H9 (cell line): ENCODE data around the gene ILK. TPM values are rescaled to one million over a fixed set of nuclear protein-coding genes. Genes with fewer than 3 reads are reported as not detected.

Experiments used
- DNase-seq: peaks from one replicate; pipeline ENCODE4 v3.0.0-alpha.2; 2017
- H2AFZ ChIP-seq: one replicate; pipeline ENCODE4 v1.6.1; 2013; ENCODE audit warnings: mild to moderate bottlenecking, low read length, control low read depth, moderate library complexity
- H2AK5ac ChIP-seq: 2 replicates; pipeline ENCODE4 v1.6.1; 2013; ENCODE audit warnings: low read length, control low read depth, mixed read lengths; ENCODE audit not compliant: insufficient read length
- H2BK120ac ChIP-seq: one replicate; pipeline ENCODE4 v1.6.1; 2013; ENCODE audit warnings: low read depth, mild to moderate bottlenecking, low read length, control low read depth, inconsistent platforms; ENCODE audit not compliant: poor library complexity, severe bottlenecking
- H2BK12ac ChIP-seq: 2 replicates; pipeline ENCODE4 v1.6.1; 2013; ENCODE audit warnings: low read length, control low read depth, mixed read lengths, low read depth; ENCODE audit not compliant: insufficient read length
- H2BK15ac ChIP-seq: 2 replicates; pipeline ENCODE4 v1.6.1; 2013; ENCODE audit warnings: low read depth, low read length, control low read depth
- H2BK20ac ChIP-seq: one replicate; pipeline ENCODE4 v1.6.1; 2013; ENCODE audit warnings: low read depth, mild to moderate bottlenecking, low read length, control low read depth, inconsistent platforms; ENCODE audit not compliant: poor library complexity, severe bottlenecking
- H2BK5ac ChIP-seq: 2 replicates; pipeline ENCODE4 v1.6.1; 2013; ENCODE audit warnings: low read length, control low read depth, mixed read lengths; ENCODE audit not compliant: insufficient read length
- H3K14ac ChIP-seq: 2 replicates; pipeline ENCODE4 v1.6.1; 2013; ENCODE audit warnings: low read length, control low read depth; ENCODE audit not compliant: insufficient read depth
- H3K18ac ChIP-seq: 2 replicates; pipeline ENCODE4 v1.6.1; 2013; ENCODE audit warnings: low read depth, mild to moderate bottlenecking, mixed read lengths, low read length, control low read depth; ENCODE audit not compliant: insufficient read length
- H3K23ac ChIP-seq: 2 replicates; pipeline ENCODE4 v1.6.1; 2013; ENCODE audit warnings: low read length, control low read depth, mixed read lengths, low read depth; ENCODE audit not compliant: insufficient read length
- H3K23me2 ChIP-seq: 2 replicates; pipeline ENCODE4 v1.6.1; 2013; ENCODE audit warnings: low read depth, mild to moderate bottlenecking, mixed read lengths, low read length, control low read depth; ENCODE audit not compliant: insufficient read length, poor library complexity, severe bottlenecking
- H3K27ac ChIP-seq: 2 replicates; pipeline ENCODE4 v1.5.1; 2013; ENCODE audit warnings: low read length, control low read depth, mixed read lengths, low read depth; ENCODE audit not compliant: insufficient read length
- H3K27me3 ChIP-seq: 2 replicates; pipeline ENCODE4 v1.6.1; 2013; ENCODE audit warnings: low read length, control low read depth, inconsistent platforms; ENCODE audit not compliant: insufficient read depth
- H3K4ac ChIP-seq: 2 replicates; pipeline ENCODE4 v1.6.1; 2013; ENCODE audit warnings: low read depth, mild to moderate bottlenecking, control low read depth, inconsistent platforms, low read length, moderate library complexity
- H3K4me1 ChIP-seq: 2 replicates; pipeline ENCODE4 v1.6.1; 2013; ENCODE audit warnings: low read length, control low read depth, inconsistent platforms; ENCODE audit not compliant: insufficient read depth
- H3K4me2 ChIP-seq: 2 replicates; pipeline ENCODE4 v1.6.1; 2013; ENCODE audit warnings: low read length, control low read depth, mixed read lengths; ENCODE audit not compliant: insufficient read length, insufficient read depth
- H3K56ac ChIP-seq: 2 replicates; pipeline ENCODE4 v1.6.1; 2013; ENCODE audit warnings: low read depth, mild to moderate bottlenecking, mixed read lengths, low read length, control low read depth; ENCODE audit not compliant: insufficient read length
- H3K79me1 ChIP-seq: 2 replicates; pipeline ENCODE4 v1.6.1; 2013; ENCODE audit warnings: low read depth, mild to moderate bottlenecking, moderate library complexity, low read length, control low read depth, inconsistent platforms; ENCODE audit not compliant: insufficient read depth, poor library complexity, severe bottlenecking
- H3K79me2 ChIP-seq: 2 replicates; pipeline ENCODE4 v1.6.1; 2013; ENCODE audit warnings: low read length, control low read depth, inconsistent platforms; ENCODE audit not compliant: insufficient read depth
- H3K9ac ChIP-seq: 2 replicates; pipeline ENCODE4 v1.6.1; 2013; ENCODE audit warnings: low read length, control low read depth, mixed read lengths; ENCODE audit not compliant: insufficient read length; ENCODE audit errors: extremely low read depth
- H3K9me3 ChIP-seq: one replicate; pipeline ENCODE4 v1.6.1; 2013; ENCODE audit warnings: low read depth, low read length, inconsistent platforms; ENCODE audit not compliant: control insufficient read depth
- H3T11ph ChIP-seq: one replicate; pipeline ENCODE4 v1.6.1; 2013; ENCODE audit warnings: mild to moderate bottlenecking, low read length, control low read depth, inconsistent platforms
- H4K20me1 ChIP-seq: one replicate; pipeline ENCODE4 v1.6.1; 2013; ENCODE audit not compliant: control insufficient read depth, insufficient read length, insufficient read depth
- H4K5ac ChIP-seq: 2 replicates; pipeline ENCODE4 v1.6.1; 2013; ENCODE audit warnings: low read depth, mild to moderate bottlenecking, mixed read lengths, low read length, control low read depth; ENCODE audit not compliant: insufficient read length
- H4K8ac ChIP-seq: replicated peaks from 2 replicates; pipeline ENCODE4 v1.6.1; 2013; ENCODE audit warnings: low read length, control low read depth, mixed read lengths, low read depth; ENCODE audit not compliant: insufficient read length
- H4K91ac ChIP-seq: 2 replicates; pipeline ENCODE4 v1.6.1; 2013; ENCODE audit warnings: low read depth, mild to moderate bottlenecking, moderate library complexity, mixed read lengths, low read length, control low read depth; ENCODE audit not compliant: insufficient read length
- H3K27ac Mint-ChIP-seq, 3 experiments: 2 replicates in 2 of 3; 3 replicates in 1 of 3; pipeline ENCODE4 v1.8.0; 2020 to 2021; ENCODE audit warnings: mixed read lengths in 3 of 3, mild to moderate bottlenecking in 1 of 3, moderate library complexity in 1 of 3
- H3K27me3 Mint-ChIP-seq: 2 replicates; pipeline ENCODE4 v1.8.0; 2021; ENCODE audit warnings: low read depth, mild to moderate bottlenecking, moderate library complexity, mixed read lengths
- H3K36me3 Mint-ChIP-seq, 3 experiments: 2 replicates in 2 of 3; 3 replicates in 1 of 3; pipeline ENCODE4 v1.8.0; 2020 to 2021; ENCODE audit warnings: low read depth in 3 of 3, mixed read lengths in 3 of 3; ENCODE audit not compliant: insufficient read depth in 1 of 3
- H3K4me1 Mint-ChIP-seq, 2 experiments: 2 replicates each; pipeline ENCODE4 v1.8.0; 2020; ENCODE audit warnings: mixed read lengths in 2 of 2
- H3K4me3 Mint-ChIP-seq, 2 experiments: 2 replicates in 1 of 2; 3 replicates in 1 of 2; pipeline ENCODE4 v1.8.0; 2020 to 2021; ENCODE audit warnings: mild to moderate bottlenecking in 2 of 2, mixed read lengths in 2 of 2, moderate library complexity in 1 of 2
- H3K9me3 Mint-ChIP-seq, 2 experiments: 2 replicates in 1 of 2; 3 replicates in 1 of 2; pipeline ENCODE4 v1.8.0; 2020; ENCODE audit warnings: mild to moderate bottlenecking in 2 of 2, mixed read lengths in 2 of 2, moderate library complexity in 1 of 2
- CTCF ChIP-seq: fragments of 200-600 bp; sonication (generic); conservative IDR thresholded peaks from 3 replicates; pipeline ENCODE4 v1.8.0; 2021; ENCODE audit warnings: antibody characterized with exemption, mild to moderate bottlenecking
- total RNA-seq: library from RNA; stranded (reverse); gene quantifications from 2 replicates; pipeline ENCODE4 v1.2.1, GENCODE V29; 2021

ILK gene
- total RNA-seq, 1 experiment from 2014 or later, result 100 TPM

DNA sequence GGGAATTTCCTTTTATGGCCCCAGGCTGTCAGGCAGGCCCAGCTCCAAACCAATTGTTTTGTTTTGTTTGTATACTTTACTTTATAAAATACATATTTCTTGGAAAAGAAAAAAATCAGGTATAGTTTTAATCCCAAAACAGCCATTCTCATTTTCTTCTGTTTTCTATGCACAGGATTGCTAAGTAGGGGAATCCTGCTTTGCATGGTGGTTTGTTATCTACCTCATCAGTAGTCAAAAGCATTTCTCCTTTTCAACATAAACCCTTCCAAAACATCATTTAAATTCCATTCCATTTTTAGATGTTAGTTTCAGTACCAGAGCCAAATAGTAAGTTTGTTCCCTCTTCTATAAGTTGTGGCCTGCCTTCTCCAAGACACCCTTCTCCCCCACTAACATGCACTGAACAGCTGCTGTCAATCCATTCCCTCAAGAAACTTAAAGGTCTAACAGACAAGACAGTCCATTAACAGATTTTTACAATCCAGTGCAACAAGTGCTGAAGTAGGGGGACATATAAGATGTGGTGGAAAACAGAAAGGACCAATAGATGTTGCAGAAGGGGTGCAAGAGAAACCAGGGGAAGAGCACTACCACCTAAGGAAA lies 3.7 kb downstream of the ILK start:
- peaks cover 3% of the 10 kb centered on the region; the same call in 1 of the 2 replicates for H3K4me1 ChIP-seq
- H3K4ac ChIP-seq, result no peak overlapping the region; the same call in 1 of the 2 replicates
- H2BK120ac ChIP-seq, result peak overlapping the region; percentile 26
- Mint-ChIP-seq H3K4me1 (peaks cover 24% of the 10 kb centered on the region in 2 experiments), H3K27ac (peak overlapping the region in 2 of 3 experiments; percentile 96 to 97; a peak in 4 of 7 replicates), H3K27me3 (no peaks in the 10 kb centered on the region; the same call in 1 of the 2 replicates), H3K4me3 (peak overlapping the region in 1 of 2 experiments; percentile 45; a peak in 2 of 5 replicates), H3K36me3 (peaks cover 32 to 51% (median 46%) of the 10 kb centered on the region in 3 experiments; a peak in 6 of 7 replicates), H3K9me3 (no peaks in the 10 kb centered on the region)
- H3K23me2 ChIP-seq, result peaks cover 21% of the 10 kb centered on the region
- no peak overlapping the region for H3K23ac ChIP-seq
- H3T11ph ChIP-seq, result peak overlapping the region; percentile 37
- no peak overlapping the region for H2AFZ ChIP-seq
- H4K8ac ChIP-seq, result no peak overlapping the region
- H3K9ac ChIP-seq, result no peak overlapping the region
- no peaks in the 10 kb centered on the region for H3K79me1 ChIP-seq
- no peak overlapping the region for H2BK5ac ChIP-seq
- no peaks in the 10 kb centered on the region for H3K9me3 ChIP-seq
- no peak overlapping the region for H4K91ac ChIP-seq
- peak overlapping the region; percentile 50 for H3K18ac ChIP-seq
- H3K56ac ChIP-seq, result no peak overlapping the region
- no peak overlapping the region for H3K4me2 ChIP-seq
- no peak for TF ChIP-seq CTCF
- H2BK20ac ChIP-seq, result no peak overlapping the region
- peak overlapping the region; percentile 18 for H3K27ac ChIP-seq
- DNase-seq, result no peak
- H2AK5ac ChIP-seq, result no peak overlapping the region
- H2BK15ac ChIP-seq, result no peak overlapping the region
- no peak overlapping the region for H4K5ac ChIP-seq
- H3K27me3 ChIP-seq, result no peaks in the 10 kb centered on the region
- no peaks in the 10 kb centered on the region for H4K20me1 ChIP-seq
- H2BK12ac ChIP-seq, result no peak overlapping the region
- no peak overlapping the region for H3K14ac ChIP-seq
- peaks cover 7% of the 10 kb centered on the region; the same call in 1 of the 2 replicates for H3K79me2 ChIP-seq
